ENCODE data around the gene SUSD2.
"Not testable (repeated sequence)": the region's sequence is repeated elsewhere in the genome, so short reads cannot be mapped to it uniquely, and the experiment has no call there.

Gene SUSD2

DNA sequence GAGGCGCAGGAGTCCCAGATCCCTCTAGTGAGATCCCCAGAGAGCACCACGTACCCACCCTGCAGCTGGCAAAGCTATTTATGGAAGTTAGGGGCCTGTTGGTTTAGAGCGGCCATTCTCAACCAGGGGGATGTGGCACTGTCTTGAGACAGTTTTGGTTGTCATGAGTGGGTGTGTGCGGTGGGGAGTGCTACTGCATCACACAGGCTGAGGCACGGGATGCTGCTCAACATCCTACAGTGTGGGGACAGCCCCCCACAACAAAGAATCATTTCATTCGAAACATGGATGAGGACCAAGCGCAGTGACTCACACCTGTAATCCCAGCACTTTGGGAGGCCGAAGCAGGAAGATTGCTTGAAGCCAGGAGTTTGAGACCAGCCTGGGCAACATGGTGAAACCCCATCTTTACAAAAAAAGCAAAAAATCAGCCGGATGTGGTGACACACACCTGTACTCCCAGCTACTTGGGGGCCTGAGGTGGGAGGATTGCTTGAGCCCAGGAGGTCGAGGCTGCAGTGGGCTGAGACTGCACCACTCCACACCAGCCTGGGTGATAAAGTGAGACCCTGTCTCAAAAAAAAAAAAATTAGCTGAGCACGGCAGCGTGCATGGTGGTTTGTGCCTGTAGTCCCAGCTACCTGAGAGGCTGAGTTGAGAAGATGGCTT is 35.4 kb downstream of the SUSD2 start:
- DNase-seq, result no peak

DNA sequence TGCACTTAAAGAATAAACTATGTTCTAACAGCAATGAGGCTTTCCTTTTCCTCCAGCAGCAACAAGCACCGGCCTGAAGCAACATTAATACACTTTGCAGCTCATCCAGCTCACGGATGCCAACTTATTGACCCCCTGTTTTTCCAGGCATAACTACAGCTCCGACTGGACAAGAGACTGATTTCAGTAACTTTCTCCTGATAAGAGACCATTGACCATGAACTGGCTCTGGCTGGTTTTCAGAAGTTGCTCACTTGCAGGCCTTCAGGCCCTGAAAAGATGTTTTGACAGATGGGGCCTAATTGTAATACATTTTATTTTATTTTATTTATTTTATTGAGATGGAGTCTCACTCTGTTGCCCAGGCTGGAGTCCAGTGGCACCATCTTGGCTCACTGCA is 36.1 kb downstream of the SUSD2 start:
- DNase-seq, result no peak

DNA sequence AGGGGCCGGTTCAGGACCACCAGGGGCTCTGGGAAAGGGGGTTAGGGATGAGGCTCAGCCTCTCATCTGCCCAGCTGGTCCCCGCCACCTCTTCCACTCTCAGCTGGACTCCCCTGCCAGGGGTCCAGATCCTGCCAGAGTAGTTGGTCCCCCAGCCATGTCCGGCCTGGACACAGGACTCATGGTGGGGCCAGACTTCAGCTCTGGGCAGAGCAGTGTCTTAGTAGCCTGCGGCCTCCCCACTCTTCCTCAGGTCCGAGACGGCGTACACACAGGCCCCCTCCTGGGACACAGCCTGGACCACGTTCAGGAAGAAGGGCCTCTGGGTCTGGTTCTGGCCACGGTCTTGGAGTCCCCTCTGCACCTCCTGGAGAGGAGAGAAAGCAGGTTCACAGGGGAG is 38.5 kb downstream of the SUSD2 start:
- DNase-seq, result no peak

DNA sequence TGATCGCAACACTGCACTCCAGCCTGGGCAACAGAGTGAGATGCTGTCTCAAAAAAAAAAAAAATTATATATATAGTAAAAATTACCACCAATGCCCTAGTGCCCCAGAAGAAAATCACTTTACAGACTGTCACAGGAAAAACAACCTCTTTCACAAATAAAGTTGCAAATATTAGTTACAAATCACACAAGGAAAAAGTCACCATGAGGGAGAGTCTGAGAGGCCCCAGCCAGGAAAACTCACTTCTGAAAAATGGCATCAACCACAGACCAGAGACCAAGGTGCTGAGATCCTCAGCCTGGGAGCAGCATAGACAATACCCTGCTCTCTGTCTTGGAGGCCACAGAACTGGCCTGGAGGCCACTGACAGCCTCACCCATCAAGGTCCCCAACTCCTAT is 43.2 kb downstream of the SUSD2 start:
- DNase-seq, result no peak

DNA sequence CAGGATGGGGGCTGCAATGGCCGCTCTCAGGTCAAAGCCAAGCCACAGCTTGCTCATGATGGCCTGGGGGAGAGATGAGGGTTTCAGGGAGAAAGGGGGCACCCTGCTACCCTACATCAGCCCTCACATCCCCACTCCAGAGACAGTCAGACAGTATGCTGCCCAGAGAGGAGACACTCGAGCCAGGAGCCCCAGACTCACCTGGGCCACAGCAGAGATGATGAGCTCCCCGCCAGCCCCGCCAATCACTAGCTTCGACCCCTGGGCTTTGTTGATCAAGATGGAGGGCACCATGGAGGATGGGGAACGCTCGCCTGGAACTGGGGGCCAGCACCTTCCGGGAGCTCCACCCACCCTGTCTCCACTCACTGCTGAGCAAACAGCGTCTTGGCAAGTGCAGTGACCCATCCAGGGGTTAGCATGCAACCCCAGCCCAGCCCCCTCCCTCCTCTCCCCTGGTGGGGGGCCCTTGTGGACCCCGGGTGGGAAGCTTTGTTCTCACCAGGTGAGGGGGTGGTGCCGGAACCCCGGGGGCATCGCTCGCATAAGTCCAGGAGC is 43.8 kb downstream of the SUSD2 start:
- DNase-seq, result no peak

DNA sequence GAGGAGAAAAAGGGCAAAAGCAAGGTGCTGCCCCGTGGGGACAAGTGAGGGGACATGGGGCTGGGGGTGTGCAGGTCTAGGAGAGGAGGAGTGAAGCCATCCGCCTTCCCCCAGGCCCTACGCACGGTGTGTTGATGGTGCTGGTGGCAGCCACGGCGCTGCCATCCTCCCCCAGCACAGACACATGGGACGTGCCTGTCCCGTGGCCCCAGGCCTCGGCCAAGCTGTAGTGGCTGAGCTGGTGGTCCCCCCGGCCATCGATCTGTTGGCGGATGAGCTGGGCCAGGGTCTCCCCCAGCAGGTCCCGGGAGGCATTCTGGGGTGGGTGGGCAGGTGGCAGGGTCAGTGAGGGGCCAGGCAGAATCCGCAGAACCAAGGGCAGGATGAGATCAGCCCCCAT is 44.7 kb downstream of the SUSD2 start:
- DNase-seq, result no peak

DNA sequence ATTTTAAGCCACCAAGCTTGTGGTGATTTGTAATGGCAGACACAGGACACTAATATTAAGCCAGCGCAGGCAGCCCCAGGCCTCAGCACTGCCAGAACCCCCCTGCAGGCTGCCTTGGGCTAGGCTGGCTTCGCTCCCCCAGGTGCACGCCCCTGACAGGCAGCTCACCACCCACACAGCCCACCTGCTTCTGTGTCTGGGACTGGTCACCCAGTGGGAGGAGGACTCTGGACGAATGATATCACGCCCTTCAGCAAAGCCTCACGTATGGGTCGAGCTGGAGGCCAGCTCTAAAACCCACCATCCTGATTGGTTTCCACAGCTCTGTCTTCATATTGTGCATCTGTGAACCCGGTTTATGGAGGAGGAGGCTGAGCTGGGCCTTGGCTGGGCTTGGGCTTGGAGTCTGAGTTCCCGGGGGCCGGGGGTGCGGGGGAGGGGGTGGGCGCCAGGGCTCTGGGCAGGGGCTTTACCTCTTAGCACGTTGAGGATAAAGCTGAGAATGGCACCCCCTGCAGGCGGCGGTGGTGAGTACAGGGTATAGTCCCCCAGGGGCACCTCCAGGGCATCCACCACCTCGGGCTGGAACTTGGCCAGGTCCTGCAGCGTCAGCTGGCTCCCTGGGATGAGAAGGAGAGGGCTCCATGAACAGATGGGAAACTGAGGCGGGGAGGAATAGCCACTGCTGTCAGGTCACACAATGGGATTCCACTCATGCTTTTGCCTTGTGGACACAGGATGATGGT is 49.8 kb downstream of the SUSD2 start:
- DNase-seq, result peak; percentile 70

DNA sequence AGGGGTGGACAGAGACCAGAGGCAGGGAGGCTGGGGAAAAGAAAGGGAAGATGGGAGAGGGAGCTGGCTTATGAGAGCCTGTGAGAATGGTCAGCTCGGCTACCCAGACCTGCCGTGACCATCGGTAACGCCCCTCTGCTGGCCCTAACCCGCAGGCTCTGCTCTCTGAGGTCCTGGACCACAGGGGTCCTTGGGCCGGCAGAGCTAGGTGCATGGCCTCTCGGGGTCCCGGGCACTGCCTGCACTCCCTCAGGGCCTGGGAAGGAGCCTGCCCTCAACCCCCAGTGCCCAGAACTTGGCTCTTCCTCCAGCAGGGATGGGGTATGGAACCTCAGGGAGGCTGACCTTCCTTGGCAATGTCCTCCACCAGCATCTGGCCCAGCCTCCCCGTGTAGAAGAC is 50.4 kb downstream of the SUSD2 start:
- no peak for DNase-seq

DNA sequence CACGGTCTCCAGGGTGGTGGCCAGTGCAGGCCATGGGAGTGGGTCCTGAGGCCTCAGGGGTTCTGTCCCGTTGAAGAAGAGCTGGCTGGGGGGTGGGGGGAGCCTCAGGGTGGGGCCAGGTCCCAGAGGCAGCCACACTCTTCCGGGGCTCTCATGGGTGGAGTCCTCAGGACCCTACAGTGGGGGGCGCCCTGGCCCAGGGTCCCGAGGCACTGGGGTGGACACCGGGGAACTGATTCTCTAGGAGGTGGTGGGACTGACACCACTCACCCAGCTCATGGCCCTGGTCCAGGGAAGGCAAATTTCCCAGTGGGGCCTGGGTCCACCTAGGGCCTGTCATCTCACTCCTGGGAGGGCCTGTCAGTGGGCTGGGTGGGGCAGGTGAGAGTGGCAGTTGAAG is 50.8 kb downstream of the SUSD2 start:
- no peak for DNase-seq

DNA sequence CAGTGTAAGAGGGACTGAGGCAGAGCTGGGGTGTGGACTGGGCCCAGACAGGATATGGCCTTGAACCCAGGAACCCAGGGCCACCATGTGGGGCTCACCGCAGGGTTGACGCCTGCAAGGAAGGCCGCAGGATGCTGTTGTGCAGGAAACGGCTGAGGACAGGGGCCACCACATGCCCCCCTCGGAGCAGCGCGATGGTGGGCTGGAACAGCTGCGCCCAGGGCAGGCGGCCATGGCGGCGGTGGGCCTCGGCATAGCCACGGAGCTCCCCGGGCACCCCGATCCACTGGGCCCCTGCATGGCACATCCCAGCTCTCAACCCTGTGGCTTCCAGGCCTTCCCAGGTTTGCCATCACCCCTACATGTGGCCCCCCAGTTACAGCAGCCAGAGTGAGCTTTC is 51.4 kb downstream of the SUSD2 start:
- no peak for DNase-seq

DNA sequence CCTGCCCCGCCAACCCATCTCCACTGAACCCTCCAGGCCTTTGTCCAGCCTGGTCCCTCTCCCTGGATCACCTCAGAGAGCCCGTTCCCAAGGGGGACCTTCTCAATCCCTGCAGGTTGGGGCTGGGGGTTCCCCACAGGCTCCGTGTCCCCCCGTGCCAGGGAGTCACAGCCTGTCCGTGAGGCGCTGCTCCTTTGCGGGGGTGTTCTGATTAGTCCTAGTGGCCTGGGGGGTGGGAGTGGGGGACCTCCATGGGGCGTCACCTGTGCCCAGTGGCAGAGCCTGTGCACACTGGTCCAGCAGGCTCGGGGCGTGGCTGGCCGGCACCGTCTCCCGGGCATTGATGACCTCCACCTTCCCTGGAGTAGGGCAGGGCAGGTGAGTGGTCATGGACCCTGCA is 51.9 kb downstream of the SUSD2 start:
- DNase-seq, result no peak

DNA sequence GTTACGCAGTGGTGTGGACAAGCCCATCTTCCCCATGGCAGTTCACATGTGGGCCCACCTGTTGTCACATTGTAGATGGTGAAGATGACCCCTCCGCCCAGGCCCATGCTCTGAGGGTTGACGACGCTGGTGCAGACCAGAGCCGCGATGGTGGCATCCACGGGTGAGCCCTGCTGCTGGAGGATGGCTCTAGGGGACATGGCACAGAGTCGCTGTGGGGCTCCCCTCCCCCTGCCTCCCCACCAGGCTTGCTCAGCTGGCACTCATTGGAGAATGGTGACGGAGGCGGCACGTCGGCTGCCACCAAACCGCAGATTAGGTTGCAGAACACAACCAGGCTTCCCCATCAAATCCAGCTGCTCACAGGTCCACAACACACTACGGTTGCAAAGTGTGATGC is 52.5 kb downstream of the SUSD2 start:
- DNase-seq, result no peak

DNA sequence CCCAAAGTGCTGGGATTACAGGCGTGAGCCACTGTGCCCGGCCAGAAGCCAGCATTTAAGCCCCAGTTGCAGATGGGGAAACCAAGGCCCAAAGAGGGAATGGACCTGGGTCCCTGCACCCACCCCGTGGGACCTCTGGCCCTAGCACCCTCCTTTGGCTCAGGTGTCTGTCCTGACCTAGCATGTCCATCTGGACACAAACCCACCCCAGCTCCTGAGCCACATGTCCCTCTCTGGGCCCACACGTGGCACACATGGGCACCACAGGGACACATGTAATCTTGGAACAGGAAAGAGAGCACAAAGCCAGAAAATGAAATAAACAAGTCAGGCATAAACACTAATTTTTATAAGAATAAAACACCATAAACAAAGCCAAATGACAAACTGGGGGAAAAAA is 54.0 kb downstream of the SUSD2 start:
- no peak for DNase-seq

DNA sequence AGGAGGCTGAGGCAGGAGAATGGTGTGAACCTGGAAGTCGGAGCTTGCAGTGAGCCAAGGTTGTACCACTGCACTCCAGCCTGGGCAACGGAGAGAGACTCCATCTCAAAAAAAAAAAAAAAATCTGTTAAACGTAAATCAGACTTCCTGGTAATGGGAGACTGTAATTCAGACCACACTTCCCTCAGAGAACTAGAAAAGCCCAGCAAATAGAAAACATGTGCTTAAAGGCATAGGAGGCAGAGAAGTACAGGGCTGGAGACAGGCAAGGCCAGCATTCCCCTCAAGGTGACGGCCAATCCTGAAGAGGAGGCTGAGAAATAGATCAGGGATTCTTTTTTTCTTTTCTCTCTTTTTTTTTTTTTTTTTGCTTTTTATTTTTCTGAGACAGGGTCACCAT is 55.4 kb downstream of the SUSD2 start:
- DNase-seq, result no peak

DNA sequence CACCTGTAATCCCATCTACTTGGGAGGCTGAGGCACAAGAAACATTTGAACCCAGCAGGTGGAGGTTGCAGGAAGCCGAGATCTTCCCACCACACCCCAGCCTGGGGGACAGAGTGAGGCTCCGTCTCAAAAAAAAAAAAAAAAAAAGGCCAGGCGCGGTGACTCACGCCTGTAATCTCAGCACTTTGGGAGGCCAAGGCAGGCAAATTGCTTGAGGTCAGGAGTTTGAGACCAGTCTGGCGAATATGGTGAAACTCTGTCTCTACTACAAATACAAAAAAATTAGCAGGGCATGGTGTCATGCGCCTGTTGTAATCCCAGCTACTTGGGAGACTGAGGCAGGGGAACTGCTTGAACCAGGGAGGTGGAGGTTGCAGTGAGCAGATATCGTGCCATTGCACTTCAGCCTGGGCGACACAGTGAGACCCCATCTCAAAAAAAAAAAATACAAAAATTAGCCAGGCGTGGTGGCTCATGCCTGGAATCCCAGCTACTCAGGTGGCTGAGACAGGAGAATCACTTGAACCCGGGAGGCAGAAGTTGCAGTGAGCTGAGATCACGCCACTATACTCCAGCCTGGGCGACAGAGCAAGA is 56.9 kb downstream of the SUSD2 start:
- not testable (repeated sequence) for DNase-seq

Measured in activated T-cell treated with anti-CD3 and anti-CD28 coated beads, Interleukin-2, amount 50 U/mL, for 1 hour (primary cell).